ENCODE data around the gene CHGA.

The CHGA gene

GRCh38 chr14:92930737-92931602, 8.0 kb downstream of the CHGA start:
- no peak for DNase-seq (ENCODE audit: low read depth)

DNA sequence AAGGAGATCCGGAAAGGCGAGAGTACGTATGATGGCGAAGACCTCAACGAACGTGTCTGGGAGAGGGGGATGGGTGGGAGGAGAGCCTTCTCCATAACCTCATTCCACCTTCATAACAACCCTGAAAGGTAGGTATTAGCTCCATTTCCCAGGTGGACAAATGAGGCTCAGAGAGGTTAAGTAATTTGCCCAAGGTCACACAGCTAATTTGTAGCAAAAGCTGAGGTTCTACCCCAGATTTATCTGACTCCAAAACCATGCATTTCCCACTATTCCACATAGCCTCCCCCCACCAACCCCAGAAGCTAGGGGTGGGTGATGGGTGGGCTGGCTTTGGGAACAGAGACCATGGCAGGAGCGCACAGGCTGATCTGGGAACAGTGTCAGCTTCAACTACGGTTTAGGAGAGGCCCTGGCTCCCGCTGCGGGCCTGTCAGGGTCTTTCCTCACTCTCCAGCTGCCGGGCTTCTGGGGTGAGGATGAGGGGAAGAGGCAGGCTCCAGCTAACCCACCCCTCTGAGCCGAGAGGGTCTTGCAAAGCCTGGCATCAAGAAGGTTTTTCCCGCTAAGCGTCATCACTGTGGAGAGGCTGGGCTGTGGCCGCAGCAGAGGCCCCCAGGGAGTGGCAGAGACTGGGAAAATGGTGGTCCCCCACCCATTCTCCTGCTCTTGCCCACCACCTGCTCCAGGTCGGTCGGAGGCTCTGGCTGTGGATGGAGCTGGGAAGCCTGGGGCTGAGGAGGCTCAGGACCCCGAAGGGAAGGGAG, 8.9 kb downstream of the CHGA start:
- DNase-seq (ENCODE audit: low read depth) = no peak

DNA sequence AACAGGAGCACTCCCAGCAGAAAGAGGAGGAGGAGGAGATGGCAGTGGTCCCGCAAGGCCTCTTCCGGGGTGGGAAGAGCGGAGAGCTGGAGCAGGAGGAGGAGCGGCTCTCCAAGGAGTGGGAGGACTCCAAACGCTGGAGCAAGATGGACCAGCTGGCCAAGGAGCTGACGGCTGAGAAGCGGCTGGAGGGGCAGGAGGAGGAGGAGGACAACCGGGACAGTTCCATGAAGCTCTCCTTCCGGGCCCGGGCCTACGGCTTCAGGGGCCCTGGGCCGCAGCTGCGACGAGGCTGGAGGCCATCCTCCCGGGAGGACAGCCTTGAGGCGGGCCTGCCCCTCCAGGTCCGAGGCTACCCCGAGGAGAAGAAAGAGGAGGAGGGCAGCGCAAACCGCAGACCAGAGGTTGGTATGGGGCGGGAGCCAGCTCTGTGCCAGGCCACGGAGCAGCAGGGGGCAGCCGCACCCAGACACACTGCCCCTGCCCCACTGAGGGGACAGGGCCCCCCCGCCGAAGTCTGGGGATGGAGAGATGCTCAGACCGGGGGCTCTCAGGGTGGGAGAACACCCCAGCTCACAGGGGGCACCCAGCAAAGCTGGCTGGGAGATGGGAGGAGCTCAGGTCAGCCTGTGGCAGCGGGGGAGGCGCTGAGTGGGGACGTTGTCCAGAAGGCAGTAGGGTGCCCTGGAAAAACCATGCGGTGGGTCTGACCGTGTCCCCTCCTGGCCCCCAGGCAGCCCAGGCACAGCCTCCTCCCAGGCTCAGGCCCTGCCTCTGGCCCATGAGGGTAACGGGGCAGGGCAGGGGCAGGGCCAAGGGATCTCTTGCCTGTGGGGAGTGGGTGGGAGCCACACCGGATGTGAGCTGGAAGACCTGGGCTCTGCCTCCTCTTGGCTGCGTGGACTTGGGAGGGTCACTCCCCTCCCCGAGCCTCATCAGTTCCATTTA, 9.8 kb downstream of the CHGA start:
- DNase-seq (ENCODE audit: low read depth) = no peak

GRCh38 chr14:92933481-92933880, 10.5 kb downstream of the CHGA start:
- no peak for DNase-seq (ENCODE audit: low read depth)

DNA sequence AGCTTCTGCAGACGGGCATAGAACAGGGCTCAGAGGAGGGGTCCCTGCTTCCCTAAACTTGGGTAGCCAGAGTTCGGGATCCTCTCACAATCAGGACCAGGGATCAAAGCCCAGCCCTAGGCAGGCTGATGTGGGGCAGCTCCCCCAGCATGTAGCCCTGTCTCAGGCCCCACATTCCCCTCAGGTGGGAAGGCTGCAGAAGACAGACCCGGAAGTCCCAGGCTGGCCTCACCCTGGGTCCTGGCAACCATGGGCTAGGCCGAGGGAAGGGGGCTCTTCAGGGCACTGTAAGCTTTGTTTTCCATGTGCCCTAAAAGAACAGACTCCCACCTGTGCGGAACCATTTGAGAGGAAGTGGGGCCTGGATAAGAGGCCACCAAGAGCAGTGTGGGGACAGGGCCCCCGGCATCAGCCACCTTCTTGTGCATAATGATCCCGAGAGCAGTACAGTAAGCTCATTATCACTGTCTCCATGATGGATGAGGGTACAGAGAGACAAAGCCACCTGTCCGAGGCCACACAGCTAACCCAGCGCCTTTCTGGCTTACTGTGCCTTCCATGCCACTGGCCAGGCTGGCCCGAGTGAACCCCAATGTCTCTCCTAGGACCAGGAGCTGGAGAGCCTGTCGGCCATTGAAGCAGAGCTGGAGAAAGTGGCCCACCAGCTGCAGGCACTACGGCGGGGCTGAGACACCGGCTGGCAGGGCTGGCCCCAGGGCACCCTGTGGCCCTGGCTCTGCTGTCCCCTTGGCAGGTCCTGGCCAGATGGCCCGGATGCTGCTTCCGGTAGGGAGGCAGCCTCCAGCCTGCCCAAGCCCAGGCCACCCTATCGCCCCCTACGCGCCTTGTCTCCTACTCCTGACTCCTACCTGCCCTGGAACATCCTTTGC, 11.5 kb downstream of the CHGA start:
- DNase-seq (ENCODE audit: low read depth) = no peak

GRCh38 chr14:92935446-92935845, 12.5 kb downstream of the CHGA start:
- no peak for DNase-seq (ENCODE audit: low read depth)

- no peak for DNase-seq (ENCODE audit: low read depth)
Observed at GRCh38 chr14:92936085-92936484, 13.1 kb downstream of the CHGA start.

GRCh38 chr14:92937051-92937937, 14.3 kb downstream of the CHGA start:
- no peak for DNase-seq (ENCODE audit: low read depth)

DNA sequence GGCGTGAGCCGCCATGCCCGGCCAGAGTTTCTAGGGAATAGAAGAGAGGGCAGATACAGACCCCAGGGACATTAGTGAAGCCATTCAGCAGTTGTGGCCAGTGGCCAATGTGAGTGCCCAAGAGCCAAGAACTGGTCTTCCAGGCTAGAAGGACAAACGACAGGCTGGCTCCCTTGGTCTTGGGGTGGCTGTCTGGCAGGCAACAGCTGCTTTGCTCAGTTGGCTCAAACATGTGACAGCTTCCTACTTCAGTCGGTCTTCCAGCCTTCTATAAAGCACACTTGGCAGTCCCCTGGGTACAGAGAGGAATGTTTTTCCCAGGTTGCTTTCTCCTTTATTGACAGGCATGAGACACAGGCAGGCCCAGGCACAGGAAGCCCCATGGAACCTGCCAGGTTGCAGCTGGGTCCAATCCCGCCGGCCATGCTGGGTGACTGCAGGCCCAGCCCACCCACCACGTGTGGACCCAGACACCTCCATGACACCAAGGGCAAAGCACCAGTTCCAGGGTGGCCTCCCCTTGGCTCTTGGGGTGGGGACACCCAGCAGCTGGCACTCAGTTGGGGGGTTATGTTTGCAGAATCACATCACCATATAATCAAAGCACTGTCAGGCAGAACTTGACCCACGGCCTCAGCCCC, 15.4 kb downstream of the CHGA start:
- no peak for DNase-seq (ENCODE audit: low read depth)

GRCh38 chr14:92938890-92939671, 16.1 kb downstream of the CHGA start:
- no peak for DNase-seq (ENCODE audit: low read depth)

DNA sequence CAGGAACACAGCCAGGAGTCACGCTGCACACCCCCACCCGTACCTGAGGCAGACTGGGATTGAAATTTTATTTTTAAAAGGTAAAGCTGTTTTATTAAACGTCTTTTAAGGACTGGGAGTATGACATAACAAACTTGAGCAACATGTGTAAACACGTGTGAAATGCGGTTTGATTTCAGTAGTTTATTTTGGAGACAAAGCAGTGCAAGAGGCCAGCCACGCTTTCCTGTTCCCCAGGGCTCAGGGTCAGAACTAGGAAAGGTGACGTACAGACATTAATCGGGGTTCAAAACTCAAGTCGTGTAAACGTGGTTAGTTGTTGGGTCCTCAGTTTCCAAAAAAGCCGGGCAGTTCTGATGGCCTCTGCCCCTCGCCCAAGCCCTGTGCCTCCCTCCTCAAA, 16.7 kb downstream of the CHGA start:
- no peak for DNase-seq (ENCODE audit: low read depth)

DNA sequence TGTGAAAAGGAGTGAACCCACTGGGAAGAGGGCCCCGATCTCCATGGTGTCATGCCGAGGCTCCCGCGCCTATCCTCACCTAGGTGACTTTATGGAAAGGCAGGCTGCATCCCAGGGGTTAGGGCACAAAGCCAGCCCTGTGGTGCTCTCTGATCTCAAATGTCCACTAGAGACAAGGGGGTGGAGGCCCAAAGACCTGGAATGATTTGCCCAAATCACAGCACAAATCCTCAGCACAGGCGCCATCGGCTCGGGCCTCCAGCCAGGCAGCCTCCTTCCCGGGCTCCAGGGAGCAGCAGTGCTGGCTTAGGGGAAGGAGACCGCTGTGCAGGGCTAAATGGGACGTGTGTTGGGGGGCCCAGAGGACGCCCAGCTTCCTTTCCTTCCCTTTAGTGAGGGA, 17.6 kb downstream of the CHGA start:
- no peak for DNase-seq (ENCODE audit: low read depth)

GRCh38 chr14:92941531-92941930, 18.6 kb downstream of the CHGA start:
- no peak for DNase-seq (ENCODE audit: low read depth)

GRCh38 chr14:92942136-92942535, 19.2 kb downstream of the CHGA start:
- no peak for DNase-seq (ENCODE audit: low read depth)

DNA sequence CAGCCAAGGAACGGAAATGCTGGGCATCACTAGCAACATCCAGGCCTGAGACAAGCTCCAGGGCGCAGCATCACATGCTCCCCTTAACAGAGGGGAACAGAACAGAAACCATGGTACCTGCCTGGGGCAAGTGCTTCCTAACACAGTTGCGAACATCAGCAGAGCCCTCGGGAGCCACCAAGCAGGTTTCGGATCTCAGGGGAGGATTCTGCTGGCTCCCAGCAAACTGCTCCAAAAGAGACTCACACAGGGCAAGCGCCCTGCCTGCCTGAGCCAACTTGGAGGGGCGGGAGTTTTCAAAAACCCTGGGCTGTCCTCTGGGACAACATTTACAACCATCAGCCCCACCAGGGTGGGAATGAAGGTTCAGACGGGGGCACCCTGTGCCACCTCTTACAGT, 19.6 kb downstream of the CHGA start:
- DNase-seq (ENCODE audit: low read depth) = no peak

- no peak for DNase-seq (ENCODE audit: low read depth)
Observed at GRCh38 chr14:92942976-92943710, 20.2 kb downstream of the CHGA start.

- no peak for DNase-seq (ENCODE audit: low read depth)
Observed at GRCh38 chr14:92943855-92944570, 21.1 kb downstream of the CHGA start.
